Activated CD4-positive, CD25-positive, alpha-beta regulatory T cell treated with anti-CD3 and anti-CD28 coated beads, Interleukin-2, amount 50 U/mL, for 16 hours (primary cell): ENCODE results near the gene BBS9.
"Not testable (repeated sequence)": the region's sequence is repeated elsewhere in the genome, so short reads cannot be mapped to it uniquely, and the experiment has no call there.

ENCODE experiments used
- DNase-seq: peaks from one replicate; pipeline ENCODE4 v3.0.0-alpha.2; 2020; ENCODE audit warnings: low read depth, low spot score

Gene BBS9

GRCh38 chr7:33276325-33276724 lies 147.0 kb downstream of the BBS9 start:
- DNase-seq: no peak

GRCh38 chr7:33276729-33277128 lies 147.4 kb downstream of the BBS9 start:
- no peak for DNase-seq

GRCh38 chr7:33278095-33278494 lies 148.7 kb downstream of the BBS9 start:
- no peak for DNase-seq

GRCh38 chr7:33286501-33286900 lies 157.1 kb downstream of the BBS9 start:
- no peak for DNase-seq

- DNase-seq: no peak
Measured at GRCh38 chr7:33287738-33288137, 158.4 kb downstream of the BBS9 start.

- DNase-seq: no peak
Measured at GRCh38 chr7:33298848-33299247, 169.5 kb downstream of the BBS9 start.

GRCh38 chr7:33299425-33299824 lies 170.1 kb downstream of the BBS9 start:
- DNase-seq: no peak

GRCh38 chr7:33300131-33300530 lies 170.8 kb downstream of the BBS9 start:
- no peak for DNase-seq

- no peak for DNase-seq
Measured at GRCh38 chr7:33300742-33301141, 171.4 kb downstream of the BBS9 start.

GRCh38 chr7:33303978-33304557 lies 174.7 kb downstream of the BBS9 start:
- DNase-seq: not testable (repeated sequence)

GRCh38 chr7:33307205-33307604 lies 177.8 kb downstream of the BBS9 start:
- no peak for DNase-seq

GRCh38 chr7:33310546-33310945 lies 181.2 kb downstream of the BBS9 start:
- DNase-seq: no peak

GRCh38 chr7:33325754-33326484 lies 196.6 kb downstream of the BBS9 start:
- no peak for DNase-seq

GRCh38 chr7:33326485-33326848 lies 197.1 kb downstream of the BBS9 start:
- DNase-seq: no peak

- no peak for DNase-seq
Measured at GRCh38 chr7:33327427-33327826, 198.1 kb downstream of the BBS9 start.

- DNase-seq: no peak
Measured at GRCh38 chr7:33334349-33334748, 205.0 kb downstream of the BBS9 start.

GRCh38 chr7:33336820-33337219 lies 207.5 kb downstream of the BBS9 start:
- DNase-seq: no peak

- no peak for DNase-seq
Measured at GRCh38 chr7:33339074-33339790, 209.9 kb downstream of the BBS9 start.

- DNase-seq: no peak
Measured at GRCh38 chr7:33346055-33346454, 216.7 kb downstream of the BBS9 start.

GRCh38 chr7:33350577-33350976 lies 221.2 kb downstream of the BBS9 start:
- DNase-seq: no peak

- DNase-seq: no peak
Measured at GRCh38 chr7:33351709-33352108, 222.3 kb downstream of the BBS9 start.

- no peak for DNase-seq
Measured at GRCh38 chr7:33354201-33354600, 224.8 kb downstream of the BBS9 start.

- no peak for DNase-seq
Measured at GRCh38 chr7:33355386-33355785, 226.0 kb downstream of the BBS9 start.
